Measurements from ENCODE around the gene CXXC4. TPM values are rescaled to one million over a fixed set of nuclear protein-coding genes. Genes with fewer than 3 reads are reported as not detected.

CXXC4 gene
- total RNA-seq, 1 experiment from 2014 or later: 0.76 TPM

- intact Hi-C loops (cut with micrococcal nuclease; ENCODE audit: unreplicated experiment): no loop called here
- H3K27ac ChIP-seq: no peak overlapping the region
- H3K4me3 ChIP-seq: no peak overlapping the region
- H3K36me3 ChIP-seq (ENCODE audit: low read depth): no peaks in the 10 kb centered on the region
- no peaks in the 10 kb centered on the region for H3K9me2 ChIP-seq (ENCODE audit: insufficient read depth)
- no peaks in the 10 kb centered on the region for H3K4me1 ChIP-seq (replicated peaks; ENCODE audit: insufficient read depth)
- no peaks in the 10 kb centered on the region for H3F3A ChIP-seq (ENCODE audit: insufficient read depth, low read depth)
- H3K9me3 ChIP-seq (ENCODE audit: insufficient read depth, low read depth): no peaks in the 10 kb centered on the region
- no TSS peak for BruUV-seq (replicated peaks)
- CTCF ChIA-PET: no interaction called here
- DNase-seq: no peak
- H3K27me3 ChIP-seq (ENCODE audit: insufficient read depth, low read depth): no peaks in the 10 kb centered on the region
- no peak for TF ChIP-seq EZH2 (IDR thresholded peaks at IDR 0.05; ENCODE audit: low read depth)
- TF ChIP-seq, protein P1, sequence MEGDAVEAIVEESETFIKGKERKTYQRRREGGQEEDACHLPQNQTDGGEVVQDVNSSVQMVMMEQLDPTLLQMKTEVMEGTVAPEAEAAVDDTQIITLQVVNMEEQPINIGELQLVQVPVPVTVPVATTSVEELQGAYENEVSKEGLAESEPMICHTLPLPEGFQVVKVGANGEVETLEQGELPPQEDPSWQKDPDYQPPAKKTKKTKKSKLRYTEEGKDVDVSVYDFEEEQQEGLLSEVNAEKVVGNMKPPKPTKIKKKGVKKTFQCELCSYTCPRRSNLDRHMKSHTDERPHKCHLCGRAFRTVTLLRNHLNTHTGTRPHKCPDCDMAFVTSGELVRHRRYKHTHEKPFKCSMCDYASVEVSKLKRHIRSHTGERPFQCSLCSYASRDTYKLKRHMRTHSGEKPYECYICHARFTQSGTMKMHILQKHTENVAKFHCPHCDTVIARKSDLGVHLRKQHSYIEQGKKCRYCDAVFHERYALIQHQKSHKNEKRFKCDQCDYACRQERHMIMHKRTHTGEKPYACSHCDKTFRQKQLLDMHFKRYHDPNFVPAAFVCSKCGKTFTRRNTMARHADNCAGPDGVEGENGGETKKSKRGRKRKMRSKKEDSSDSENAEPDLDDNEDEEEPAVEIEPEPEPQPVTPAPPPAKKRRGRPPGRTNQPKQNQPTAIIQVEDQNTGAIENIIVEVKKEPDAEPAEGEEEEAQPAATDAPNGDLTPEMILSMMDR (conservative IDR thresholded peaks at IDR 0.05): no peak
- POLR2A ChIA-PET (ENCODE audit: unreplicated experiment): no interaction called here
- no peaks in the 10 kb centered on the region for H3K79me2 ChIP-seq (ENCODE audit: low read depth)
- H3K4me2 ChIP-seq: no peak overlapping the region
- no peaks in the 10 kb centered on the region for H4K20me1 ChIP-seq (ENCODE audit: insufficient read depth)
- H2AFZ ChIP-seq: no peak overlapping the region
These were observed 7.8 kb upstream of the CXXC4 start for GRCh38 chr4:104502471-104502870.

DNA sequence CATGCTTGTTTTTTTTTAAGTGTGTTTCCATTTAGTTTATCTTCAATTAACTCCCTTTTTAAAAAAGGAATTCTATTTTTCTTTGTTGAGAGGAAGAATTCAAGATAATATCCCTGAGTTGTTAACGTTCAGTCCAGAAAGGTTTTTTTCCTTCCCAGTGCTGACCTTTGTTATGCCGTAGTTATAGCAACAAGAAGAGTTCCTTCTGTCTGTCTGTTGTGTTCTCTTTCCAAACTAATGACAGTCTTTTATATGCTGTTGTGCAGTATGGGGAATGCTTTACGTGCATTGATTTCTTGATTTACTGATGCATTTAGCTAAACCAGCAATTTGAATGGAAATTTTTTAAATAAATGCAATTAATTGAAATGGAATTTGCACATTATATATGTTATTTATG lies 6.6 kb upstream of the CXXC4 start:
- H3K27ac ChIP-seq: no peak overlapping the region
- H3K9me3 ChIP-seq (ENCODE audit: insufficient read depth, low read depth): no peaks in the 10 kb centered on the region
- TF ChIP-seq EZH2 (IDR thresholded peaks at IDR 0.05; ENCODE audit: low read depth): no peak
- TF ChIP-seq, protein P1 (conservative IDR thresholded peaks at IDR 0.05): no peak
- H3K4me1 ChIP-seq (replicated peaks; ENCODE audit: insufficient read depth): 0 out of 2 replicates have a peak, but pooled peaks cover 1% of the 10 kb centered on the region
- H3F3A ChIP-seq (ENCODE audit: insufficient read depth, low read depth): no peaks in the 10 kb centered on the region
- no peaks in the 10 kb centered on the region for H3K79me2 ChIP-seq (ENCODE audit: low read depth)
- CTCF ChIA-PET: no interaction called here
- no peak for DNase-seq
- H3K9me2 ChIP-seq (ENCODE audit: insufficient read depth): no peaks in the 10 kb centered on the region
- no peak overlapping the region for H3K4me2 ChIP-seq
- no TSS peak for BruUV-seq (replicated peaks)
- no peak overlapping the region for H3K4me3 ChIP-seq
- no peaks in the 10 kb centered on the region for H4K20me1 ChIP-seq (ENCODE audit: insufficient read depth)
- no peaks in the 10 kb centered on the region for H3K27me3 ChIP-seq (ENCODE audit: insufficient read depth, low read depth)
- POLR2A ChIA-PET (ENCODE audit: unreplicated experiment): no interaction called here
- intact Hi-C loops (cut with micrococcal nuclease; ENCODE audit: unreplicated experiment): no loop called here
- H3K36me3 ChIP-seq (ENCODE audit: low read depth): no peaks in the 10 kb centered on the region
- no peak overlapping the region for H2AFZ ChIP-seq

GRCh38 chr4:104500442-104500841 lies 5.7 kb upstream of the CXXC4 start:
- Histone ChIP-seq H4K20me1 (ENCODE audit: insufficient read depth) (no peaks in the 10 kb centered on the region), H3K4me1 (replicated peaks; ENCODE audit: insufficient read depth) (0 out of 2 replicates have a peak, but pooled peaks cover 3% of the 10 kb centered on the region), H3K9me3 (ENCODE audit: insufficient read depth, low read depth) (no peaks in the 10 kb centered on the region), H3K36me3 (ENCODE audit: low read depth) (no peaks in the 10 kb centered on the region), H3K4me2 (no peak overlapping the region), H3K27me3 (ENCODE audit: insufficient read depth, low read depth) (no peaks in the 10 kb centered on the region), H3K4me3 (no peak overlapping the region), H3K9me2 (ENCODE audit: insufficient read depth) (no peaks in the 10 kb centered on the region), H3F3A (ENCODE audit: insufficient read depth, low read depth) (no peaks in the 10 kb centered on the region), H2AFZ (no peak overlapping the region), H3K27ac (no peak overlapping the region), H3K79me2 (ENCODE audit: low read depth) (no peaks in the 10 kb centered on the region)
- intact Hi-C loops (cut with micrococcal nuclease; ENCODE audit: unreplicated experiment): no loop called here
- no peak for DNase-seq
- CTCF ChIA-PET: no interaction called here
- BruUV-seq (replicated peaks): no TSS peak
- no peak for TF ChIP-seq EZH2 (IDR thresholded peaks at IDR 0.05; ENCODE audit: low read depth)
- TF ChIP-seq, protein P1 (conservative IDR thresholded peaks at IDR 0.05): no peak
- POLR2A ChIA-PET (ENCODE audit: unreplicated experiment): no interaction called here

Measured in PC-9 (cell line).